Measurements from ENCODE around the gene LINC00305. TPM values are rescaled to one million over a fixed set of nuclear protein-coding genes. Genes with fewer than 3 reads are reported as not detected.

LINC00305 gene
- polyA plus RNA-seq, 1 donor = 3.6 TPM

DNA sequence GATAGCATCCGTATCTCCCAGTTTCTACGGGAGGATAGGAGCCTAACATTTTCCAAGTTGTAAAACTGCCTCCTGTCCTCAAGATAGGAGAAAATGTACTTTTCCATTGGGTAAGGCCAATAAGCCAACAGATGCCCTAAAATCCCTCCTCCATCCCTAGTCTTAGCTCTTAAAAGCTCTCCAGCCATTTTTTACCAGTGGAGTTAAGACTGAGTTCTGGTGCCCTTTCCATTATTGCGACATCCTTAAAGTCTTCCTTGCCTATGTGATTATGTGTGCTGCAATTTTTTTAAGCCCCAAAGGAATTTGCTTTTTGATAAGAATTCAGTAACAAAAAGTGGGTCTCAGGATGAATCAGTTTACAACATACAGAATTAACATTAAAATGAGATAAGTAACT lies 33.0 kb downstream of the LINC00305 start:
- no peak for DNase-seq

GRCh38 chr18:64111950-64112349 lies 36.9 kb downstream of the LINC00305 start:
- no peak for DNase-seq

DNA sequence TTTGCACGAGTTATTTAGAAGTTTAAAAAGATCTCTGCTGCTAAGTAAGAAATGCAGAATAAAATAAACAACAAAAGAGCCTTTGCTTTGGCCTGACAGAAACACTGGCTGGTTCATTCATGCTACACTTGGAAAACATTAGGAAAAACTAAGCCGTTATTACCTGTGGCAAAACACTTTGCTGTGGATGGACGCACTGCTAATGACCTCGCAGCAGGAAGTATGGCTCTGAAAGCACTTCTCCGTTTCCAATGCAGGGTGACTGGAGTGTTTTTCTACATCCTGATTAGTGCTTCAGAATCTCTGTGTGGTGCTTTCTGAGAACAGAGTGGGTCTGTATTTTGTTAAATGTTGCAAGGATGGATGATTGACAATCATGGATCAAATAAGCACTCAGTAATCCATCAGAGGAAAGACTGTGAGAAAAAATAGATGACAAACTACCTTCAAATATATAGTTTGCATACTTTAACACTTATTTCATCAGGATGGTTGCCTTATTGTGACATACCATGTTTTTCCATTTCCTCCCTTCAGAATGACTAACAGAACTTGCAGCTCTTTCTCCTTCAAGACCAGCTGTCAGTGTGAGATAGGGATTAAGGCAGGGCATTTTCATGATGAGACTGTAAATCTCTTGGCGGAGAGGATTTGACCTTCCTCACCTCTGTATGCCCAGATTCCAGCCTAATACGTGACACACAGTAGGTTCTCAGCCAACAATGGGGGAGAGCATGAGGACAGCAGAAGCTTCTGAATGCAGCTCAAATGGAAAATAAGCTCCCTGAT lies 38.0 kb downstream of the LINC00305 start:
- no peak for DNase-seq

DNA sequence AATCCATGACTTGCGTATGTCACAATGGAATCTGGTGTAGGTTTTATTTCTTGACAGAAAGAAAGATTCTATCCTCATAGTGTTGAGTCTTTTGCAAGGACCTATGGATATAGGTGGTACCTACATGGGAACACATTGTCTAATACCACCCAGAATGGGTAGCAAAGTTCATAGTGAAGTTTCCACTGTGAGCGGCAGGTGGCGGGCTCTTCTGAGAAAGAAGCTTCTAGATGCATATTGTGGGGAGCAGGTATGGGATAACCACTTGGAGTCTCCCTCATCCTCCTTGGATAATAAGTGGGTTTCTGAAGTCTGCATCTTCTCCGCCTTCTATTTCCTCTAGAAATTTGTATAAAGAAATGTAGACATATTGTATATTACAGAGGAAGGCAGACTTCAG lies 44.9 kb downstream of the LINC00305 start:
- DNase-seq = no peak

DNA sequence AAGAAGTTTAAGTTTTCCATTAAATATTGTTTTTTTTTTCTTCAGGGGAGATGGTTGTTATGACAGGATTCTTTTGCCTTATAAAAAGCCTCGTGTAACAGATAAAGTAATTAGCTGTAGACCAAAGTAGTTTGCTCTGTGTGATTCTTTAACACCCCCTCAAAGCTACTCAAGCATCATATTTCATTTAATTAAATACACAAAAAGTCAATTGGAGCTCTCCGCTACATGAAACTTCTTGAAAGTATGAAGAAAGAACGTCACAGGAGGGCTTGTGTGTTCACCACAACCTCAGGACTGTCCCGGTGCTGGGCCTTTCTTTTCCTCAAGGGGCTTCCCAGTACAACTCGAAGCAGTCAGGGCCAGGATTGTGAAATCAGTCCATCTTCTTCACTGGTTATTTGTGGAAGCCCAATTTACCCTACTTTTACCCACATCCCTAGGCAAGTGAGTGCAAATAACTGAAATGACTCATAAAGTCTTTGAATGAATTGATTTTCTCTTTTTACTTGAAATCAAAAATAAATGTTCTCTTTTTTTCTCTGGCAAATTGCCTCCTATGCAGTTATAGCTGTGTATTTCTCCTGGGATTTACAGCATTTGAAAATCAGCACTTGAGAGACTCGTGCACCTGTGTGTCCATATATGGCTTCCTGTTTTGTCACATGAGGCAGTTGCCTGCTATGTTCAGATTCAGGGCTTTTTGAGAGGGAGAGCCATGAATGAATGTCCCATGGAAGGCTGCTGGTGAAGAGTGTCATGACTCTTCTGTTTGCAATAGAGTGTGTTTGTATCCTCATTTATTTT lies 48.6 kb downstream of the LINC00305 start:
- DNase-seq = peak; percentile 57

GRCh38 chr18:64099244-64099643 lies 49.6 kb downstream of the LINC00305 start:
- no peak for DNase-seq

- DNase-seq = no peak
Observed at GRCh38 chr18:64097497-64097896, 51.4 kb downstream of the LINC00305 start.

- no peak for DNase-seq
Observed at GRCh38 chr18:64095056-64095455, 53.8 kb downstream of the LINC00305 start.

GRCh38 chr18:64094210-64094609 lies 54.7 kb downstream of the LINC00305 start:
- DNase-seq = no peak

DNA sequence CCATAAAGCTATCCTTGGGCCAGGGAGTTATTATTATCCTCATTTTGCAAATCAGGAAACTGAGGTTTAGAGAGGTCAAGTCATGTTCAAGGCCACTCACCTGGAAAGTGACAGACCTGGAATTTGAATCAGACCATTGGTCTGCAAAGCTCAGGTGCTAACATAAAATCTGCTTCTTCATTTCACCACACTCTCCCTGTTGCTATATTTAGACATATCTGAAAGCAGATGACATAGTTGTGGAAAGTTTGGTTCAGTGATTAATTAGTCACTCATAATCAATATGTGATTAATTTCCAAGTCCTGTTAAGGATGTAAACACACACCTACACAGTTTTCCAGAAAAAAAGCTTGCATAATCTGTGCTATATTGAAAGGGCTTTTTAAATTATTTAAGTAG lies 57.4 kb downstream of the LINC00305 start:
- DNase-seq = no peak

GRCh38 chr18:64090876-64091275 lies 58.0 kb downstream of the LINC00305 start:
- DNase-seq = no peak

- no peak for DNase-seq
Observed at GRCh38 chr18:64083916-64084315, 65.0 kb downstream of the LINC00305 start.

DNA sequence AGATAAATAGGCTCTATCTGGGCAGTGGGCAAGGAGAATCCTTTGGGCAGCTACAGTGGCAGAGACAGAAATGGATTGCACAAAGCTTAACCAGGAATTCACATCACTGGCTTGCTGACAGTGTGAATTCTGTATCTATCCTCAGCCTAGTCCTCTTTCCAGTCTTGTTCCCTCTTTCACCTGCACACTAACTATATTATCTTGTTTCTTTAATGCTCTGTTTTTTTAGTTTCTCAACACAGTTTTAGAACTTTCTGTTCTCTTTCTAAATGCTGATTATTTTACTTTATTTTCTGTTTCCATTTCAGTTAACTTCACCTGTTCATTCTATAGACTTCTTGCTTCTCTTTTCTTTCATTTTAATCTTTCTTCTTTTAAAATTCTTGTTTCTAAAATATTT lies 66.4 kb downstream of the LINC00305 start:
- no peak for DNase-seq

GRCh38 chr18:64082054-64082453 lies 66.8 kb downstream of the LINC00305 start:
- DNase-seq = no peak

GRCh38 chr18:64073971-64074370 lies 74.9 kb downstream of the LINC00305 start:
- DNase-seq = no peak

- DNase-seq = no peak
Observed at GRCh38 chr18:64055019-64055418, 93.9 kb downstream of the LINC00305 start.

DNA sequence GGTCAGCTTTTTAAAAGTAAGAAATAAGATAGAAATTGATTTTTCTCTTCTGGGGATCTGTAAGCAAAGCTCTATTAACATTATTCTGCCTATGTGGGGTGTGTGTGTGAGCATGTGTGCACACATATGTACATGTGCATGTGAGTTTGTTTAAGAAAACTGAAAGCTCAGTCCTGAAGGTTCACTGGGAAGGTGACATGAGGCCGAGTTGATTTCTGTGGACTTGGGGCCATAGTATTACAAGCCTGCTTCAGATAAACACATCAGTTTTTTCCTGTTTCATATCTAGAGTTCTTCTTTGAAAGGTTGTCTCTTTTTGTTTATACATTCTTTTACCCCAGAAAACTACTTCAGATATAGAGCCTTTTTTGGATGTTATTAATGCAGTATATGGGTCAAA lies 95.6 kb downstream of the LINC00305 start:
- DNase-seq = no peak

DNA sequence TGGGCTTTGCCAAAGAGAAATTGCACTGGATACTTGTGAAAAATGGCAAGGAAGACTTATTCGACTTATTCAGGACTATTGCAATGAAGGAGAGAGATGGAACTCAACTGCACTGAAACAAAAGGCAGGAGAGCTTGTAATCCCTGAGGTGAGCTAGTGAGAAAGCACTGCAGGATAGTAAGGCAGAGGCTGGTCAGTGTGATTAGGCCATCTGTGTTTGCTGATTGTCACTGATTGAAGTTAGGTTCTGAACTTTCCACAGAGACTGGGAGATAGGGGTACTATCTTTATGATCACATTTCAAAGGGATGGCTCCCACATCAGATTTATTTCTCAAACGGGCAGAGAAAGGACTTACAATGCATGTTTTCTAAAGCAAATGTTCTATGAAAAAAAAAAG lies 96.1 kb downstream of the LINC00305 start:
- no peak for DNase-seq

DNA sequence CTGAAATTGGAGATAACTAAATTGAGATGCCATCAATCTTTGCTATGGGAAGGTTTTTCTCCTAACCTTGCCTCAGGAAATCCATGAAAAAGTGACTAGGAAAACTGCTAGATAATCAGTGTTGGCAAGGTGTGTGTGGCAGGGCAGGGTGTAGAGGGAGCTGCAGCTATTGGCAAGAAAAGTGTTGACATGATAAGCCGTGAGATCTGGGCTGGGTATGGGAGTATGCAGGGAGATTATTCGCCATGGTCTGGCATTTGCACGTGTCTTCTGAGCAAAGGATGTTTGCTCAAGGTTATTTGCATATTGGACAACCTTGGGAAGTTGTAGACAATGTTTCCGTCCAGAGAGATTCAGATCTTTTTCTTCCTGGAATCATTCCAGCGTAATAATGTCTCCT lies 104.3 kb downstream of the LINC00305 start:
- DNase-seq = no peak

DNA sequence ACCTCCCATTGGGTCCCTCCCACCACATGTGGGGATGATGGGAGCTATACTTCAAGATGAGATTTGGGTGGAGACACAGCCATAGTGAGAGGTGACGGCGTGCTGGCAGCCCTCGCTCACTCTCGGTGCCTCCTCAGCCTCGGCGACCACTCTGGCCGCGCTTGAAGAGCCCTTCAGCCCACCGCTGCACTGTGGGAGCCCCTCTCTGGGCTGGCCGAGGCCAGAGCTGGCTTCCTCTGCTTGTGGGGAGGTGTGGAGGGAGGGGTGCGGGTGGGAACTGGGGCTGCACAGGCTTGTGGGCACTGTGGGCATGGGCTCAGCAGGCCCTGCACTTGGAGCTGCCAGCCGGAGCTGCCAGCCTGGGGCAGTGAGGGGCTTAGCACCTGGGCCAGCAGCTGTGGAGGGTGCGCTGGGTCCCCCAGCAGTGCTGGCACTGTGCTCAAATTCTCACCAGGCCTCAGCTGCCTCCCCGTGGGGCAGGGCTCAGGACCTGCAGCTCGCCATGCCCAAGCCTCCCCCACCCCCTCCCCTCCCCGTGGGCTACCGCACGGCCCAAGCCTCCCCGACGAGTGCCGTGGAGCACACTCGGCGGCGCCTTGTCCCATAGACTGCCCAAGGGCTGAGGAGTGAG lies 106.0 kb downstream of the LINC00305 start:
- DNase-seq = no peak

- DNase-seq = peak; percentile 44
Observed at GRCh38 chr18:64037812-64038414, 111.0 kb downstream of the LINC00305 start.

DNA sequence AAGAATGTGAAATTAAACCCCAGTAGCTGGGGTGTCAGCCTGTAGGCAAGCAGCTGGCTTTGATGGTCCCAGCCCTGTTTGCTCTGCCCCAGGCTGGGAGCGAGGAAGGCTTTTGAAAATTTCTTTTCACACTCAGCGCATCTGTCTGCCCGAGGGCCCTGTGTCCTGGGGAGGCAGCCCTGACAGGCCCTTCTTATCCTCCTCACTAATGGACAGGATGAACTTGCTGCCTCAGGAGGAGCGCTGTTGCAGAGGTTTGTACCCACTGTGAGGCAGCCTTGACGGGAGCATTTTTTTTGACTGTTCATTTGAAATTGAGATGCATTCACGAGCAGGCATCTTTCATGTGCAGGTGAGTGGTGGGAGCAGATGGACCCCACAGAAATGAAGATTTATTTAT lies 116.6 kb downstream of the LINC00305 start:
- no peak for DNase-seq

DNA sequence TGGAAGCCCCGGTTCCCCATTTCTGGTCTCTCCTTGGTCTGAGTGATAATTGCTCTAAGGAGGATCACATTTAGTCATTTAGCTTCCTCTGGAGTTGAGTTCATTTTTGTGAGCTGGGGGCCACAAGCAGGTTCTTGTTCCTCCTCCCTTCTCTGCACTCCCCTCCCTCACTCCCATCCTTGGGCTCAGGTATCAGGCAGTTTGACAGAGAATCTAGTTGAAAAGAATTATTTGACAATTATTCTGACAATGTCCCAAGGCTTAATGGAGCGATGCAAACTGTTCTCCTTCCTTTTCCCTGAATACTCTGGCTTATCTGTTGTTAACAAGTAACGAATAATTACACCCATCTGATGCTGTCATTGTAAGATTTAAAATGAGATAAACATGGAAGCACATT lies 117.5 kb downstream of the LINC00305 start:
- DNase-seq = peak; percentile 27

Data from left kidney (tissue), 2 donors.